Measurements from ENCODE around the gene KDM7A. TPM values are rescaled to one million over a fixed set of nuclear protein-coding genes. Genes with fewer than 3 reads are reported as not detected.

The KDM7A gene
- total and polyA plus RNA-seq, 2 of the 8 experiments (the other 6 are each of a cell fraction or from before 2014, with no cell fraction given) = 2.2 to 12.5 TPM

GRCh38 chr7:140165422-140165821 is 11.4 kb downstream of the KDM7A start:
- no peak overlapping the region for H4K8ac ChIP-seq (ENCODE audit: extremely low read depth, insufficient read depth, low read length)
- no peak overlapping the region; the same call in 1 of the 2 replicates for H2BK12ac ChIP-seq (ENCODE audit: low read depth, low read length)
- H4K91ac ChIP-seq (replicated peaks; ENCODE audit: insufficient read length, low read length) = no peak overlapping the region
- no peaks in the 10 kb centered on the region; the same call in none of the 2 replicates for H3K79me1 ChIP-seq (ENCODE audit: low read depth, low read length)
- H3K18ac ChIP-seq (ENCODE audit: extremely low read depth, low read length) = no peak overlapping the region
- no peak overlapping the region for H2AK5ac ChIP-seq (ENCODE audit: low read depth, low read length)
- no peak overlapping the region for H3K27ac ChIP-seq (ENCODE audit: low read depth, low read length)
- no peak overlapping the region for H2AFZ ChIP-seq (ENCODE audit: low read length)
- H2BK120ac ChIP-seq (replicated peaks; ENCODE audit: low read depth, low read length) = no peak overlapping the region
- WGBS, 2 experiments (ENCODE audit: extremely low coverage in 1 of 2, insufficient coverage in 1 of 2, insufficient read length in 1 of 2, insufficient replicate concordance in 2 of 2, low coverage in 1 of 2, low lambda C conversion rate in 2 of 2, missing lambda C conversion rate in 1 of 2) = 89% methylated on average over 3 of the region's 3 CpGs; no CpG with 5 or more reads in 1 of the 2 experiments
- H3K4ac ChIP-seq (replicated peaks; ENCODE audit: insufficient read length, low read depth, low read length) = no peak overlapping the region
- POLR2A ChIA-PET (ENCODE audit: partially characterized antibody) = interaction anchor here (1.8 kb wide), 1 partner anchor 13 kb away, joined by 5 read pairs; no protein-coding TSS in a partner anchor
- no peaks in the 10 kb centered on the region for H3K23me2 ChIP-seq (ENCODE audit: low read depth, low read length)
- H3K79me2 ChIP-seq (ENCODE audit: control insufficient read depth in 1 of 2, insufficient read depth in 2 of 2, low read length in 2 of 2) = peaks cover 0 to 59% of the 10 kb centered on the region in 2 experiments; a peak in 2 of 4 replicates
- no peak overlapping the region for H3K56ac ChIP-seq (replicated peaks; ENCODE audit: insufficient read length, low read depth, low read length)
- H3K4me1 ChIP-seq (replicated peaks in 1 of 4; ENCODE audit: control insufficient read depth in 3 of 4, insufficient read depth in 4 of 4, low read length in 3 of 4) = peaks cover 0 to under 1% (median under 1%) of the 10 kb centered on the region in 4 experiments; a peak in 2 of 7 replicates
- H2BK20ac ChIP-seq (ENCODE audit: low read length) = no peak overlapping the region
- CTCF ChIA-PET (ENCODE audit: partially characterized antibody) = no interaction called here
- no peak overlapping the region for H3K23ac ChIP-seq (ENCODE audit: insufficient read length)
- H3K4me3 ChIP-seq (ENCODE audit: extremely low read depth in 1 of 4, insufficient read depth in 2 of 4, low read depth in 3 of 4, low read length in 4 of 4) = no peak overlapping the region
- no peak overlapping the region for H3K14ac ChIP-seq (ENCODE audit: insufficient read length)
- H3K27me3 ChIP-seq (replicated peaks in 1 of 4; ENCODE audit: control insufficient read depth in 3 of 4, extremely low read depth in 1 of 4, insufficient read depth in 3 of 4, low read length in 3 of 4) = no peaks in the 10 kb centered on the region
- no peak overlapping the region for H4K5ac ChIP-seq (ENCODE audit: insufficient read length, low read depth, low read length)
- DNase-seq (ENCODE audit: low read depth in 1 of 2, low spot score in 2 of 2) (no peak), FAIRE-seq (no peak)
- TF ChIP-seq HDAC6 (IDR thresholded peaks at IDR 0.05; ENCODE audit: low read depth, low read length) = no peak
- TF ChIP-seq ASH2L (IDR thresholded peaks at IDR 0.05; ENCODE audit: low read length) = no peak
- TF ChIP-seq, protein P1, sequence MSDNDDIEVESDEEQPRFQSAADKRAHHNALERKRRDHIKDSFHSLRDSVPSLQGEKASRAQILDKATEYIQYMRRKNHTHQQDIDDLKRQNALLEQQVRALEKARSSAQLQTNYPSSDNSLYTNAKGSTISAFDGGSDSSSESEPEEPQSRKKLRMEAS (IDR thresholded peaks at IDR 0.05) = no peak
- TF ChIP-seq GTF2F1 (IDR thresholded peaks at IDR 0.05; ENCODE audit: borderline replicate concordance, low read depth, low read length) = no peak
- TF ChIP-seq SP2 (IDR thresholded peaks at IDR 0.05; ENCODE audit: low read length) = no peak
- TF ChIP-seq EZH2 (IDR thresholded peaks at IDR 0.05; ENCODE audit: low read depth, low read length, severe bottlenecking) = no peak
- no peak for TF ChIP-seq E2F6 (IDR thresholded peaks at IDR 0.05)
- TF ChIP-seq YY1 (IDR thresholded peaks at IDR 0.05; ENCODE audit: low read depth, low read length) = no peak
- no peak for TF ChIP-seq PHF8 (conservative IDR thresholded peaks at IDR 0.05; ENCODE audit: low read depth, low read length)
- TF ChIP-seq SP1 (IDR thresholded peaks at IDR 0.05; ENCODE audit: low read depth, low read length) = no peak
- TF ChIP-seq CHD2 (IDR thresholded peaks at IDR 0.05; ENCODE audit: low read length) = no peak
- no peak overlapping the region for H2BK15ac ChIP-seq (ENCODE audit: low read length)
- no peaks in the 10 kb centered on the region for H3K9me3 ChIP-seq (ENCODE audit: insufficient read depth in 2 of 2, low read depth in 1 of 2, low read length in 1 of 2)
- no peak overlapping the region for H2BK5ac ChIP-seq (ENCODE audit: low read depth, low read length)
- H3K9ac ChIP-seq (replicated peaks in 1 of 4; ENCODE audit: extremely low read depth in 1 of 4, low read depth in 3 of 4, low read length in 3 of 4) = no peak overlapping the region; a peak in 1 of 7 replicates
- H3K4me2 ChIP-seq (ENCODE audit: insufficient read depth in 1 of 2, low read depth in 2 of 2, low read length in 2 of 2) = no peak overlapping the region
- H4K20me1 ChIP-seq (replicated peaks in 1 of 2; ENCODE audit: control insufficient read depth in 1 of 2, insufficient read depth in 2 of 2, low read length in 2 of 2) = peaks cover 0 to 2% of the 10 kb centered on the region in 2 experiments
- H3K36me3 ChIP-seq (ENCODE audit: control insufficient read depth in 2 of 4, insufficient read depth in 4 of 4, low read length in 3 of 4) = no peaks in the 10 kb centered on the region
